ENCODE results near the gene APBB2.

Gene APBB2

GRCh38 chr4:41125558-41126311 lies 88.6 kb downstream of the APBB2 start:
- no peak for TF ChIP-seq ZFX (IDR thresholded peaks at IDR 0.05)
- no peak for TF ChIP-seq CTCF (conservative IDR thresholded peaks at IDR 0.05)

DNA sequence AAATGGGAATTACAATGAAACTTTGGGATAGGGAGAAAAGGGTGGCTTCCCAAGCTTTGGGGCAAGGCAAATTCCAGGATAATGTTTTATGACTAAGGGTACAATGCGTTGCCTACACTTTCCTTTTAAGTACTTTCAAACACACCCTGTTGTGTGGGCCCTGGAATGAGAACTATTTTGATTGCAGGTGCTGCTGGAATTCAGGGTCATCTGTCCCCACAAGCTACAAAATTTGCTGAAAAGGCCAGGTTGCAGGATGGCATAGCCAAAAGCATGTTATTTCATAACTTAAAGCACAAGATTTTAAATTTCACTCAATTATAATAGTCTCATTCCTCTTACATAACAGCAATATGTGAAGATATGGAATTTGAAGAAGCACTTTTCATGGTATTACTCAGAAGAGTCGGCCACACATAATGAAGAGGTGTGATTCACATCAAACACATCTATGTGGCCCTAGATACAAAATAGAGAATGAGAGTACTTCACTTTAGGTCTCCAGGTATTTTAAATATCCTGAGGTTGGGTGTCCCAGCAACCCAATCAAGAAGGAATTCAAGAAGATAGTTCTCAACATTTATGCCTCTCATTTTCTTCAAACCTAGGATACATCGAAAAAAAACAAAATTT lies 89.3 kb downstream of the APBB2 start:
- no peak overlapping the region for H3K27ac ChIP-seq
- TF ChIP-seq CTCF (conservative IDR thresholded peaks at IDR 0.05) (no peak), ZFX (IDR thresholded peaks at IDR 0.05) (no peak)

More at GRCh38 chr4:41125558-41126311, 88.6 kb downstream of the APBB2 start:
- no peak overlapping the region for H3K27ac ChIP-seq

DNA sequence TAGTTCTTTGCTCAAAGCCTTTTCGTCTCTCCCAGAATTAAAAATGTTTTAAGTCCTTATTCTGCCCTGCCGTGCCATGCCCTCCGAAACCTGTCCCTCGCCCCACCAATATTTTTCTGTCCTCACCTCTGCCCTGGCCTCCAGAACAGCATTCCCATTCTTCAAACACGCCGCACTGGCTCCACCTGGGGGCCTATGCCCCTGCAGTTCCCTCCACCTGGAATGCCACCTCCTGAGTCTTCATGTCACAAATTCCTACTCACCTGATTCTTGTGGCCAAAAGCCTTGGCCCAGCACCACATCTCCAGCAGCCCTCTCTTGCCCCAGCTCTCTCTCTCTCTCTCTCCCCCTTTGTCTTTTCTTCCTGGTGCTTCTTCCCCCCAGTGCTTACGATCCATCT lies 91.6 kb downstream of the APBB2 start:
- H3K27ac ChIP-seq, result no peak overlapping the region
- TF ChIP-seq CTCF (conservative IDR thresholded peaks at IDR 0.05) (no peak), ZFX (IDR thresholded peaks at IDR 0.05) (no peak)

DNA sequence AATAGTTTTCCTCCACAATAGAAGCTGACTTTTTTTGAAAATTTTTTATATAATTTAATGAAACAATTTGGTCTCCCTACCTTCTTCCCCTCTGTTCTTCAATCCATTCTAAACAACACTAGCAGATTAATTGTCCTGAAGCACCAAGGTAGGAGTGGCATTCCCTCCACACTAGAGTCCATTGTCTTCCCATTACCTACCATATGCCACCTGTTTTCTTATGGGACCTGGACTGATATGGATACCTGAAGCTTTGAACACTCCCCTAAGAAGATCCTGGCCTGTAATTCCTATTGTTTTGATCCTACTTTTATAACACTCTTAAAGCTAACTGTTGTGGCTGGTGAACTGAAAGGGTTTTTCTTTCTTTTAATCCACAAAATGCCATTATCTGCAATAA lies 92.0 kb downstream of the APBB2 start:
- H3K27ac ChIP-seq, result no peak overlapping the region
- TF ChIP-seq CTCF (conservative IDR thresholded peaks at IDR 0.05) (no peak), ZFX (IDR thresholded peaks at IDR 0.05) (no peak)

GRCh38 chr4:41121906-41122305 lies 92.4 kb downstream of the APBB2 start:
- no peak for TF ChIP-seq ZFX (IDR thresholded peaks at IDR 0.05)
- TF ChIP-seq CTCF (conservative IDR thresholded peaks at IDR 0.05), result no peak
- H3K27ac ChIP-seq, result no peak overlapping the region

- H3K27ac ChIP-seq, result no peak overlapping the region
- no peak for TF ChIP-seq CTCF (conservative IDR thresholded peaks at IDR 0.05)
- TF ChIP-seq ZFX (IDR thresholded peaks at IDR 0.05), result no peak
Observed at GRCh38 chr4:41120297-41121217, 93.8 kb downstream of the APBB2 start.
